Gastroesophageal sphincter (tissue), 3 donors: Measurements from ENCODE around the gene RHOT1.

ENCODE experiments used
- CTCF ChIP-seq, 4 experiments: fragments of 200-600 bp in 2 of 4; fragments of 450-650 bp in 2 of 4; sonication (generic) in 1 of 4; IDR thresholded peaks; one replicate each; pipeline ENCODE4 v1.5.1; 2017 to 2019; ENCODE audit warnings: antibody characterized with exemption in 4 of 4, mild to moderate bottlenecking in 2 of 4, moderate library complexity in 2 of 4
- EP300 ChIP-seq: sonication (generic); formaldehyde crosslinking; IDR thresholded peaks from one replicate; pipeline ENCODE4 v1.6.1; 2017; ENCODE audit warnings: antibody characterized with exemption, mild to moderate bottlenecking
- POLR2A ChIP-seq, 2 donors: fragments of 450-650 bp; IDR thresholded peaks; one replicate each; pipeline ENCODE4 v1.6.1; 2017; ENCODE audit warnings: antibody characterized with exemption in 2 of 2, mild to moderate bottlenecking in 2 of 2, moderate library complexity in 1 of 2
- POLR2AphosphoS5 ChIP-seq: sonication (generic); formaldehyde crosslinking; IDR thresholded peaks from one replicate; pipeline ENCODE4 v1.6.1; 2017; ENCODE audit warnings: antibody characterized with exemption

- TF ChIP-seq EP300 (no peak), CTCF (IDR thresholded peaks at IDR 0.05) (no peak), POLR2AphosphoS5 (no peak), POLR2A (IDR thresholded peaks at IDR 0.05) (no peak)
Measured at GRCh38 chr17:32222621-32223020, 80.3 kb downstream of the RHOT1 start.
